GM19328 (cell line): ENCODE results near the gene CALHM2.
"Not testable (repeated sequence)": the region's sequence is repeated elsewhere in the genome, so short reads cannot be mapped to it uniquely, and the experiment has no call there.

Source experiments
- ATAC-seq: cut with Tn5 transposase; IDR thresholded peaks from one replicate; pipeline ENCODE4 v1.9.1; 2021; ENCODE audit warnings: mild to moderate bottlenecking, moderate library complexity; ENCODE audit not compliant: unreplicated experiment

Gene CALHM2

DNA sequence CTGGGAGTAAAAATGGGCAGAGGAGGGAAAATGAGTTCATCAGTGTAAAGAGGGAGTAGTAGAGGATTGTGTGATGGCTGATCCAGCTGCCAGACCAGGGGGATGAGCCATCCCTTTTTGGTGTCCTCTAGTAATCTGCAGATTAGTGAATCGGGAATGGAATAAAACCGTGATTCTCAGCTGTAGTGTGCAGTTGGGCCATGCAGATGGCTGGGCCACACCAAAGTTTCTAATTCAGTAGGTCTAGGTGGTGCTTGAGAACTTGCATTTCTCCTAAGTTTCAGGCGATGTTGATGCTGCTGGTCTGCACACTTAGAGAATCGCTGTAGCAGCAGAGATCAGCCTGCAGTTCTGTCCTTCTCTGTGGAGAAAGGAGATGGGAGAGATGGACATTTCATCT lies 33.1 kb downstream of the CALHM2 start:
- ATAC-seq: no peak

DNA sequence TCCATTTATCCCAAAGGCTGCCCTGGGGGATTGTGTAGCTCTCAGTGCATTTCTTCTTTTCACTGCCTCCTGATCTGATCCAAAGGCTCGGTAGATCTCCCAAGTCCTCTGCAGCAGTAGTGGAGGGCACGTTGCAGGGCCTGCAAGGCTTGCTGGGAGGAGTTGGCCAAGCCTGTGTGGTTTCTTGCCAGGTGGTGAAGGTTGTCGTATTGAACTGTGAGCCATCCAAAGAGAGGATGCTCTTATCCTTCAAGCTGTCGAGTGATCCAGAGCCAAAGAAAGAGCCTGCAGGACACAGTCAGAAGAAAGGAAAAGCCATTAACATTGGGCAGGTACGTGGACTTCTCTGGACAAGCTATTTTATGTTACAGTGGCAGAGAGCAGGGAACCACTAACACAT lies 34.6 kb downstream of the CALHM2 start:
- ATAC-seq: no peak

- not testable (repeated sequence) for ATAC-seq
Measured at GRCh38 chr10:103417148-103417469, 35.1 kb downstream of the CALHM2 start.

DNA sequence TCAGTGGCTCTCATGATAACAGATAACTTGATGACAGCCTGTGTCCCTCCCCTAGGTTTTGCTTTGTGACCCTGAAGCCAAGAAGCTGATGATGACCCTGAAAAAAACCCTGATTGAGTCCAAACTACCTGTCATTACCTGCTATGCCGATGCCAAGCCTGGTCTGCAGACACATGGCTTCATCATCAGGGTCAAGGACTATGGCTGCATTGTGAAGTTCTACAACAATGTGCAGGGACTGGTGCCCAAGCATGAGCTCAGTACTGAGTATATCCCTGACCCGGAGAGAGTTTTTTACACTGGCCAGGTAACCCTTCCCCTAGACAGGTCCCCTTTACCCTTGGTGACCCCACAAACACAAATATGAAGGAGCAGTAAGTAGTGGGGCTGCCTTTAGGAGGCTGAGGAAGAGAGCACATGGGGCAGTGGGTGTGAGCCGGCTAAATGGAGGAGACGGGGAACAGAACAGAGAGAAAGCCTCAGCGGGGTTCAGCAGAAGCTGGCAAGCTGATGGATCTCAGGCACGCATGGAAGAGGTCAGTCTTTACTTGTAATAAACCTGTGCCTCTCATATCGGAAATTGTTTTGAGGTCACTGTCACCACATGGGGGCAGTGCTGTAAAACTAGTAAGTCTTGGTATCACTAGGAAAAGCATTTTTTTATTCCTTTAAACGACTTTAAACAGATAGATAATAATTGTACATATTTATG lies 35.6 kb downstream of the CALHM2 start:
- ATAC-seq: no peak

DNA sequence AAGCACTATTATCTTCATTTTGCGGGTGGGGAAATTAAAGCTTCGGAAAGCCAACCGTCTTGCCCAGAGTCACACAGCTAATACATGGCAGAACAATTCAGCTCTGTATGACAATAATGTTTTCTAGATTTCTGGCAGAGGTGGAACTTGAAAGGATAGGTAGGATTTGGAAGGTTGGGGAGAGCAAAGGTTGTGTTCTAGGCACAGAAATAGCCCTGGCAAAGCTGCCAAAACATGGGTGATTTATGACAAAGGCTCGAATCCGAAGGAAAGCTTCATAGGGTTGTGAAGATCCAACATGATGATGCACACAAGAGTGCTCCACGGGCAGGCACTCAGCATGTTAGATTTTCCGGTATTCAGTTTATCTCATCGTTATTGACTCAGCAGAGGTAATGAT lies 36.6 kb downstream of the CALHM2 start:
- no peak for ATAC-seq

GRCh38 chr10:103413564-103413963 lies 38.6 kb downstream of the CALHM2 start:
- no peak for ATAC-seq

DNA sequence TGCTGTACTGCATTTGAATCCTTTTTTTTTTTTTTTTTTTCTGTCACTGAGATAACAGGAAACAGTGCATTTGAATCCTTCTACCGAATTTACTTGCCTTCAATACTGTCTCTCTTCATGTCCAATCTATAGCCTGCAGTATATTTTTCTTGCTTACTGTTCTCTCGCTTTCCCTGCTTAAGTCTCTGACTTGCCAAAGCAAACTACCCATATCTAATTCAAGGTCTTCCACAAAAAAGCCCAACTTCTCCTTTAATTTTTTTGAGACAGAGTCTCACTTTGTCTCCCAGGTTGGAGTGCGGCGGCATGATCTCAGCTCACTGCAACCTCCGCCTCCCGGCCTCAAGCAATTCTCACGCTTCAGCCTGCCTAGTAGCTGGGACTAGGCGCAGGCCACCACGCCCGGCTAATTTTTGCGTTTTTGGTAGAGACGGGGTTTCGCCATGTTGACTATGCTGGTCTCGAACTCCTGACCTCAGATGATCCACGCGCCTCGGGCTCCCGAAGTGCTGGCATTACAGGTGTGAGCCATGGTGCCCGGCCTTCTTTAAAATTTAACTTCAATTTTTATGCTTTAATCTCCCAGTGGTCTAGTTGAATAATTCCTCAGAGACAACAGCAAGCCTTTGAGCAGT lies 54.9 kb downstream of the CALHM2 start:
- ATAC-seq: no peak

GRCh38 chr10:103396789-103397087 lies 55.4 kb downstream of the CALHM2 start:
- ATAC-seq: no peak
